GM12878 (cell line): Measurements from ENCODE around the gene SLC19A1. TPM values are rescaled to one million over a fixed set of nuclear protein-coding genes. Genes with fewer than 3 reads are reported as not detected.

Source experiments
- ATAC-seq: fragments of 200-7000 bp; cut with Tn5 transposase; 3 replicates; pipeline ENCODE4 v1.9.1; 2020; ENCODE audit warnings: mild to moderate bottlenecking, moderate library complexity
- BruUV-seq: library from RNA; stranded (reverse); fragments of 400-500 nt; replicated peaks from 2 replicates; lab custom pipeline; 2021; lab: Mats Ljungman, UMichigan
- CTCF ChIA-PET: fragments of 300-600 bp; sonication (Branson Sonifier 250); formaldehyde crosslinking; extraction: SDS; loops from one replicate; lab custom pipeline; 2021; ENCODE audit warnings: inconsistent platforms; lab: Yijun Ruan, JAX
- POLR2A ChIA-PET: fragments of 350-600 bp; formaldehyde crosslinking; extraction: SDS; loops from one replicate; lab custom pipeline; 2021; ENCODE audit warnings: inconsistent platforms; lab: Charles Lee
- RAD21 ChIA-PET: fragments of 300-600 bp; sonication (Branson Sonifier 250); formaldehyde crosslinking; loops from one replicate; lab custom pipeline; 2023; ENCODE audit warnings: antibody characterized with exemption; ENCODE audit not compliant: unreplicated experiment; lab: Charles Lee
- SMC1A ChIA-PET: fragments of 300-600 bp; sonication (Branson Sonifier 250); formaldehyde crosslinking; loops from one replicate; lab custom pipeline; 2023; ENCODE audit not compliant: unreplicated experiment, uncharacterized antibody; lab: Charles Lee
- DNase-seq: peaks from one replicate; pipeline ENCODE4 v3.0.0-alpha.2; 2011; ENCODE audit warnings: low read depth, low spot score
- FAIRE-seq: peaks from 3 replicates; lab custom pipeline; 2011; peaks lifted over from hg19 to GRCh38; lab: Jason Lieb, UNC
- H2AFZ ChIP-seq: 2 replicates; pipeline ENCODE4 v1.6.0; 2011; ENCODE audit warnings: low read depth, low read length, control low read depth; ENCODE audit not compliant: control insufficient read depth
- H3K27ac ChIP-seq: 2 replicates; pipeline ENCODE4 v1.5.1; 2011; ENCODE audit warnings: control low read depth; ENCODE audit not compliant: control insufficient read depth, insufficient read depth
- H3K27me3 ChIP-seq, 2 experiments: replicated peaks in 1 of 2; 2 replicates each; pipeline versions ENCODE4 v1.6.0 to v1.6.1; 2011; ENCODE audit warnings: low read length in 1 of 2; ENCODE audit not compliant: control insufficient read depth in 2 of 2, insufficient read depth in 2 of 2
- H3K36me3 ChIP-seq, 2 experiments: 2 replicates each; pipeline ENCODE4 v1.5.1; 2011; ENCODE audit warnings: low read length in 1 of 2; ENCODE audit not compliant: control insufficient read depth in 2 of 2, insufficient read depth in 2 of 2
- H3K4me1 ChIP-seq: 2 replicates; pipeline ENCODE4 v1.6.1; 2011; ENCODE audit warnings: mild to moderate bottlenecking, low read length, moderate library complexity, mixed read lengths; ENCODE audit not compliant: control insufficient read depth, insufficient read depth
- H3K4me2 ChIP-seq: 2 replicates; pipeline ENCODE4 v1.6.0; 2011; ENCODE audit warnings: control low read depth; ENCODE audit not compliant: control insufficient read depth, insufficient read depth
- H3K4me3 ChIP-seq: fragments of 200-600 bp; sonication (generic); 2 replicates; pipeline ENCODE4 v1.5.1; 2016
- H3K79me2 ChIP-seq: 2 replicates; pipeline ENCODE4 v1.6.0; 2011; ENCODE audit warnings: low read length; ENCODE audit not compliant: control insufficient read depth, insufficient read depth
- H3K9ac ChIP-seq: 2 replicates; pipeline ENCODE4 v1.8.0; 2011; ENCODE audit warnings: low read length, control low read depth, mixed read lengths; ENCODE audit not compliant: control insufficient read depth, insufficient read depth
- H3K9me3 ChIP-seq: replicated peaks from 3 replicates; pipeline ENCODE4 v1.5.1; 2011; ENCODE audit warnings: mild to moderate bottlenecking, low read length; ENCODE audit not compliant: control insufficient read depth, insufficient read depth
- H4K20me1 ChIP-seq: 2 replicates; pipeline ENCODE4 v1.6.0; 2011; ENCODE audit not compliant: control insufficient read depth, insufficient read depth
- ATF3 ChIP-seq: IDR thresholded peaks from 2 replicates; pipeline ENCODE4 v1.6.1; 2011; ENCODE audit warnings: low read depth, mild to moderate bottlenecking, low read length, moderate library complexity, borderline replicate concordance; ENCODE audit errors: extremely low read depth
- BMI1 ChIP-seq: fragments of 450-650 bp; IDR thresholded peaks from 2 replicates; pipeline ENCODE4 v1.6.1; 2016; ENCODE audit warnings: mild to moderate bottlenecking, moderate library complexity, borderline replicate concordance
- EED ChIP-seq: sonication (generic); IDR thresholded peaks from 2 replicates; pipeline ENCODE4 v1.6.1; 2016; ENCODE audit warnings: antibody characterized with exemption, low read depth
- SMC3 ChIP-seq: IDR thresholded peaks from 2 replicates; pipeline ENCODE4 v1.6.1; 2011; ENCODE audit warnings: low read length, improper control_type of control experiment, borderline replicate concordance
- WGBS: methylation state at CpG from one replicate; pipeline ENCODE4 v1.1.6; 2016; ENCODE audit warnings: low lambda C conversion rate; ENCODE audit not compliant: insufficient replicate concordance, insufficient coverage; ENCODE audit errors: missing lambda C conversion rate; 5-methylcytosine and 5-hydroxymethylcytosine counted together
- in situ Hi-C: fragments of 300-500 bp; cut with MboI; formaldehyde crosslinking; loops from 9 replicates; pipeline ENCODE4 v1.14.3; 2018; ENCODE audit warnings: mixed read lengths
- intact Hi-C: fragments of 100-400 bp; cut with micrococcal nuclease; formaldehyde crosslinking; loops from one replicate; pipeline ENCODE4 v1.14.2; 2022; ENCODE audit not compliant: unreplicated experiment
- polyA plus RNA-seq, 11 experiments: library from polyadenylated mRNA; depleted of rRNA in 4 of 11; unstranded in 6 of 11; stranded (reverse) in 5 of 11; fragments of >200 nt; fragmentation: Nextera tagmentation in 4 of 11; fragmentation: Illumina TruSeq in 1 of 11; extraction: Ambion mirVana in 4 of 11; extraction: Trizol in 1 of 11; gene quantifications; 1 replicate in 1 of 11; 2 replicates in 10 of 11; pipeline versions ENCODE4 v1.2.1 to v1.2.3, GENCODE V29; 2011 to 2016; ENCODE audit warnings: inconsistent platforms in 2 of 11, missing spikeins in 2 of 11, low read depth in 1 of 11
- total RNA-seq, 4 experiments: library from RNA; depleted of rRNA in 3 of 4; stranded (reverse); fragments of >200 nt in 3 of 4; fragmentation: Illumina TruSeq in 1 of 4; extraction: Trizol in 1 of 4; gene quantifications; 2 replicates each; pipeline versions ENCODE4 v1.2.1 to v1.2.3, GENCODE V29; 2013 to 2021
- TF ChIP-seq, protein P1 (sequence below): fragments of 450-650 bp; conservative IDR thresholded peaks from 2 replicates; pipeline ENCODE4 v1.6.1; 2017; ENCODE audit warnings: mild to moderate bottlenecking, moderate library complexity
- TF ChIP-seq, protein P2 (sequence below): IDR thresholded peaks from 2 replicates; pipeline ENCODE4 v1.6.1; 2011; ENCODE audit warnings: borderline replicate concordance, low read depth, mild to moderate bottlenecking, moderate library complexity, low read length; ENCODE audit not compliant: insufficient read depth, poor library complexity, severe bottlenecking

Gene SLC19A1
- total and polyA plus RNA-seq, 10 of the 15 experiments (the other 5 are each of a cell fraction or from before 2014, with no cell fraction given) = 0.42 to 49.7 (median 12.2) TPM

DNA sequence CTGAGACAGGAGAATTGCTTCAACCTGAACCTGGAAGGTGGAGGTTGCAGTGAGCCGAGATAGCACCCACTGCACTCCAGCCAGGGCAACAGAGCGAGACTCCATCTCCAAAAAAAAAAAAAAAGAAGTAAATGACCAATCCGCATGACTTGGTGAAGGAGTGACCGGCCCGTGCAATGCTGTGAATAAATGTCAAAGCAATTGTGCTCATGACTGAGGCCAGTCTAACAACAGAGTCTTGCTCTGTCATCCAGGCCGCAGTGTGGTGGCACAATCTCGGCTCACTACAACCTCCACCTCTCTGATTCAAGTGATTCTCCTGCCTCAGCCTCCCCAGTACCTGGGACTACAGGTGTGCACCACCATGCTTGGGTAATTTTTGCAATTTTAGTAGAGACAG, 27.8 kb upstream of the SLC19A1 start:
- FAIRE-seq (no peak), DNase-seq (no peak), ATAC-seq (no peak)
- RAD21 ChIA-PET = no interaction called here
- Histone ChIP-seq H3K4me2 (no peak overlapping the region), H2AFZ (no peak overlapping the region), H3K27ac (no peak overlapping the region), H3K9me3 (no peaks in the 10 kb centered on the region), H3K36me3 (no peaks in the 10 kb centered on the region), H3K4me1 (no peaks in the 10 kb centered on the region), H3K4me3 (no peak overlapping the region), H3K79me2 (no peaks in the 10 kb centered on the region), H3K27me3 (no peaks in the 10 kb centered on the region), H4K20me1 (no peaks in the 10 kb centered on the region), H3K9ac (no peak overlapping the region)
- POLR2A ChIA-PET = no interaction called here
- WGBS = 67% methylated on average over 5 of the region's 7 CpGs
- SMC1A ChIA-PET = no interaction called here
- CTCF ChIA-PET = no interaction called here
- intact Hi-C loops = no loop called here
- no TSS peak for BruUV-seq
- in situ Hi-C loops = no loop called here
- TF ChIP-seq EED = no peak
- TF ChIP-seq ATF3 = no peak
- TF ChIP-seq, protein P1, sequence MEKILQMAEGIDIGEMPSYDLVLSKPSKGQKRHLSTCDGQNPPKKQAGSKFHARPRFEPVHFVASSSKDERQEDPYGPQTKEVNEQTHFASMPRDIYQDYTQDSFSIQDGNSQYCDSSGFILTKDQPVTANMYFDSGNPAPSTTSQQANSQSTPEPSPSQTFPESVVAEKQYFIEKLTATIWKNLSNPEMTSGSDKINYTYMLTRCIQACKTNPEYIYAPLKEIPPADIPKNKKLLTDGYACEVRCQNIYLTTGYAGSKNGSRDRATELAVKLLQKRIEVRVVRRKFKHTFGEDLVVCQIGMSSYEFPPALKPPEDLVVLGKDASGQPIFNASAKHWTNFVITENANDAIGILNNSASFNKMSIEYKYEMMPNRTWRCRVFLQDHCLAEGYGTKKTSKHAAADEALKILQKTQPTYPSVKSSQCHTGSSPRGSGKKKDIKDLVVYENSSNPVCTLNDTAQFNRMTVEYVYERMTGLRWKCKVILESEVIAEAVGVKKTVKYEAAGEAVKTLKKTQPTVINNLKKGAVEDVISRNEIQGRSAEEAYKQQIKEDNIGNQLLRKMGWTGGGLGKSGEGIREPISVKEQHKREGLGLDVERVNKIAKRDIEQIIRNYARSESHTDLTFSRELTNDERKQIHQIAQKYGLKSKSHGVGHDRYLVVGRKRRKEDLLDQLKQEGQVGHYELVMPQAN = no peak
- no peak for TF ChIP-seq SMC3
- no peak for TF ChIP-seq BMI1
- TF ChIP-seq, protein P2, sequence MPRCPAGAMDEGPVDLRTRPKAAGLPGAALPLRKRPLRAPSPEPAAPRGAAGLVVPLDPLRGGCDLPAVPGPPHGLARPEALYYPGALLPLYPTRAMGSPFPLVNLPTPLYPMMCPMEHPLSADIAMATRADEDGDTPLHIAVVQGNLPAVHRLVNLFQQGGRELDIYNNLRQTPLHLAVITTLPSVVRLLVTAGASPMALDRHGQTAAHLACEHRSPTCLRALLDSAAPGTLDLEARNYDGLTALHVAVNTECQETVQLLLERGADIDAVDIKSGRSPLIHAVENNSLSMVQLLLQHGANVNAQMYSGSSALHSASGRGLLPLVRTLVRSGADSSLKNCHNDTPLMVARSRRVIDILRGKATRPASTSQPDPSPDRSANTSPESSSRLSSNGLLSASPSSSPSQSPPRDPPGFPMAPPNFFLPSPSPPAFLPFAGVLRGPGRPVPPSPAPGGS = peak; percentile 58
